Endothelial cell (in vitro differentiated cells): Measurements from ENCODE around the gene MRPS31. TPM values are rescaled to one million over a fixed set of nuclear protein-coding genes. Genes with fewer than 3 reads are reported as not detected.

ENCODE experiments used
- DNase-seq: peaks from one replicate; pipeline ENCODE4 v3.0.0; 2021; ENCODE audit warnings: low spot score
- H3K27ac Mint-ChIP-seq: one replicate; pipeline ENCODE4 v1.8.0; 2021; ENCODE audit warnings: mixed read lengths, inconsistent platforms; ENCODE audit not compliant: unreplicated experiment
- H3K27me3 Mint-ChIP-seq: one replicate; pipeline ENCODE4 v1.8.0; 2021; ENCODE audit warnings: mild to moderate bottlenecking, moderate library complexity, mixed read lengths, inconsistent platforms; ENCODE audit not compliant: unreplicated experiment
- H3K36me3 Mint-ChIP-seq: one replicate; pipeline ENCODE4 v1.8.0; 2021; ENCODE audit warnings: mild to moderate bottlenecking, low read depth, mixed read lengths, inconsistent platforms; ENCODE audit not compliant: unreplicated experiment
- H3K4me1 Mint-ChIP-seq: one replicate; pipeline ENCODE4 v1.8.0; 2021; ENCODE audit warnings: mild to moderate bottlenecking, mixed read lengths, inconsistent platforms; ENCODE audit not compliant: unreplicated experiment
- H3K4me3 Mint-ChIP-seq: one replicate; pipeline ENCODE4 v1.8.0; 2021; ENCODE audit warnings: mild to moderate bottlenecking, mixed read lengths, inconsistent platforms; ENCODE audit not compliant: unreplicated experiment
- H3K9me3 Mint-ChIP-seq: one replicate; pipeline ENCODE4 v1.8.0; 2021; ENCODE audit warnings: mixed read lengths, inconsistent platforms; ENCODE audit not compliant: unreplicated experiment
- CTCF ChIP-seq: fragments of 200-600 bp; sonication (generic); IDR thresholded peaks from one replicate; pipeline ENCODE4 v1.5.0; 2021; ENCODE audit warnings: antibody characterized with exemption; ENCODE audit not compliant: unreplicated experiment
- total RNA-seq: library from RNA; stranded (reverse); fragmentation: NEBNext Ultra II Directional; extraction: Animal tissue kit (Norgen Biotek cat#: 25700); gene quantifications from one replicate; pipeline ENCODE4 v1.2.1, GENCODE V29; 2021; ENCODE audit not compliant: unreplicated experiment

MRPS31 gene
- total RNA-seq, 1 donor from 2014 or later: 16.7 TPM

GRCh38 chr13:40706439-40706838 is 64.6 kb downstream of the MRPS31 start:
- Mint-ChIP-seq H3K36me3 (peaks cover 10% of the 10 kb centered on the region), H3K9me3 (peaks cover 15% of the 10 kb centered on the region), H3K4me3 (no peak overlapping the region), H3K4me1 (peaks cover 9% of the 10 kb centered on the region), H3K27me3 (peaks cover 2% of the 10 kb centered on the region), H3K27ac (no peak overlapping the region)
- no peak for TF ChIP-seq CTCF
- no peak for DNase-seq

- no peak overlapping the region for H3K4me3 Mint-ChIP-seq
- H3K27ac Mint-ChIP-seq: no peak overlapping the region
- no peaks in the 10 kb centered on the region for H3K4me1 Mint-ChIP-seq
- H3K27me3 Mint-ChIP-seq: no peaks in the 10 kb centered on the region
- no peak for TF ChIP-seq CTCF
- no peak for DNase-seq
- H3K9me3 Mint-ChIP-seq: no peaks in the 10 kb centered on the region
- H3K36me3 Mint-ChIP-seq: no peaks in the 10 kb centered on the region
Observed at GRCh38 chr13:40697711-40698110, 73.3 kb downstream of the MRPS31 start.

GRCh38 chr13:40694426-40694825 is 76.6 kb downstream of the MRPS31 start:
- no peak for DNase-seq
- no peaks in the 10 kb centered on the region for H3K36me3 Mint-ChIP-seq
- H3K9me3 Mint-ChIP-seq: no peaks in the 10 kb centered on the region
- H3K4me1 Mint-ChIP-seq: no peaks in the 10 kb centered on the region
- H3K27me3 Mint-ChIP-seq: no peaks in the 10 kb centered on the region
- H3K27ac Mint-ChIP-seq: no peak overlapping the region
- no peak overlapping the region for H3K4me3 Mint-ChIP-seq
- TF ChIP-seq CTCF: no peak

- DNase-seq: no peak
- no peaks in the 10 kb centered on the region for H3K27me3 Mint-ChIP-seq
- no peak overlapping the region for H3K4me3 Mint-ChIP-seq
- H3K4me1 Mint-ChIP-seq: no peaks in the 10 kb centered on the region
- TF ChIP-seq CTCF: no peak
- H3K27ac Mint-ChIP-seq: no peak overlapping the region
- no peaks in the 10 kb centered on the region for H3K36me3 Mint-ChIP-seq
- H3K9me3 Mint-ChIP-seq: no peaks in the 10 kb centered on the region
Observed at GRCh38 chr13:40692946-40693345, 78.0 kb downstream of the MRPS31 start.

GRCh38 chr13:40688781-40689180 is 82.2 kb downstream of the MRPS31 start:
- H3K4me1 Mint-ChIP-seq: no peaks in the 10 kb centered on the region
- TF ChIP-seq CTCF: no peak
- no peaks in the 10 kb centered on the region for H3K9me3 Mint-ChIP-seq
- no peaks in the 10 kb centered on the region for H3K36me3 Mint-ChIP-seq
- no peak for DNase-seq
- no peaks in the 10 kb centered on the region for H3K27me3 Mint-ChIP-seq
- no peak overlapping the region for H3K4me3 Mint-ChIP-seq
- H3K27ac Mint-ChIP-seq: no peak overlapping the region
